Activated T-cell treated with anti-CD3 and anti-CD28 coated beads, Interleukin-2, amount 50 U/mL, for 48 hours (primary cell): ENCODE results near the gene GRIK3.
"Not testable (repeated sequence)": the region's sequence is repeated elsewhere in the genome, so short reads cannot be mapped to it uniquely, and the experiment has no call there.

Experiments
- DNase-seq, 2 experiments: peaks; one replicate each; pipeline ENCODE4 v3.0.0-alpha.2; 2020

The GRIK3 gene

GRCh38 chr1:36776256-36776655 lies 258.1 kb downstream of the GRIK3 start:
- DNase-seq = no peak

- no peak for DNase-seq
Measured at GRCh38 chr1:36775716-36776115, 258.6 kb downstream of the GRIK3 start.

- DNase-seq = no peak
Measured at GRCh38 chr1:36773827-36774541, 260.3 kb downstream of the GRIK3 start.

GRCh38 chr1:36772647-36773495 lies 261.4 kb downstream of the GRIK3 start:
- no peak for DNase-seq

GRCh38 chr1:36771660-36772284 lies 262.5 kb downstream of the GRIK3 start:
- DNase-seq = no peak

GRCh38 chr1:36771240-36771639 lies 263.1 kb downstream of the GRIK3 start:
- no peak for DNase-seq

- DNase-seq = no peak
Measured at GRCh38 chr1:36769886-36770830, 264.2 kb downstream of the GRIK3 start.

- no peak for DNase-seq
Measured at GRCh38 chr1:36768486-36769178, 265.7 kb downstream of the GRIK3 start.

- not testable (repeated sequence) for DNase-seq
Measured at GRCh38 chr1:36767429-36767828, 266.9 kb downstream of the GRIK3 start.

- DNase-seq = no peak
Measured at GRCh38 chr1:36766481-36766880, 267.8 kb downstream of the GRIK3 start.

- DNase-seq = no peak
Measured at GRCh38 chr1:36765785-36766300, 268.5 kb downstream of the GRIK3 start.

- DNase-seq = no peak
Measured at GRCh38 chr1:36764798-36765197, 269.5 kb downstream of the GRIK3 start.

- no peak for DNase-seq
Measured at GRCh38 chr1:36763771-36764170, 270.5 kb downstream of the GRIK3 start.

GRCh38 chr1:36762174-36762573 lies 272.1 kb downstream of the GRIK3 start:
- DNase-seq = no peak

GRCh38 chr1:36761113-36761512 lies 273.2 kb downstream of the GRIK3 start:
- no peak for DNase-seq

- no peak for DNase-seq
Measured at GRCh38 chr1:36760081-36760480, 274.2 kb downstream of the GRIK3 start.

GRCh38 chr1:36759355-36759754 lies 275.0 kb downstream of the GRIK3 start:
- DNase-seq = no peak

GRCh38 chr1:36755303-36756230 lies 278.7 kb downstream of the GRIK3 start:
- no peak for DNase-seq

- DNase-seq = no peak
Measured at GRCh38 chr1:36754366-36754765, 279.9 kb downstream of the GRIK3 start.

GRCh38 chr1:36753451-36753850 lies 280.9 kb downstream of the GRIK3 start:
- DNase-seq = no peak
